ENCODE results near the gene DCDC2C. TPM values are rescaled to one million over a fixed set of nuclear protein-coding genes. Genes with fewer than 3 reads are reported as not detected.
"Not testable (repeated sequence)": the region's sequence is repeated elsewhere in the genome, so short reads cannot be mapped to it uniquely, and the experiment has no call there.

Gene DCDC2C
- total RNA-seq, 1 donor from 2014 or later, result not detected

DNA sequence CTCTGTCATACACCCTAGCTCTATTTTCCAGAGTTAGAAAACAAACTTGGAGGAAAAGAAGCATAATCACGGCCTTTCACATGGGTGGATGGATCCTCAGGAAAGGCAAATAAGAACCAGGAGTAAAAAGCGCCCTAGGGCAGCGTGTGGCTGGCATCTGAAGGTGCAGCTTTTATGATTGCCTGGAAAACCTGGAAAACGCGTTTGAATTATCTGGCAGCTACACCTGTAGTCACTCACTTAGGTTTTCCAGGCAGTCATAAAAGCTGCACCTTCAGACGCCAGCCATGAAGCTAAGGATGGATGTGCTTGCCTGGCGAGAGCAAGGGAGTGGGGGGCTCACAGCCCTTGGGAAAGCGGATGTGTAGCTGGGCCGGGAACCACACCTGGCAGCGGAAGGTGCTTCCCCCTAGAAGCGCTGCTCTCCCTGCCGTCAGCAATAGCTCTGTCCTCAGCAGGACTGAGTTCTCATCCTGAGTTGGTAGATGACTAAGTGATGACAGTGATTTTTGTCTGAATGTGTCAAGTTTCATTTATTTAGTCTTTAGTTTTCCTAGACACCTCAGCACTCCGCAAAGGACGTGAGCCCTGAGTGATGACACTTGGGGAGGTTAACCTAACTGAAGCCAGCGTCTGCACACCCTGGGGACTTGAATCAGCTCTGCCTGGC, 82.0 kb downstream of the DCDC2C start:
- ATAC-seq (no peak), DNase-seq (ENCODE audit: missing footprints) (peak; percentile 48)
- intact Hi-C loops (cut with DNase I), result no loop called here

DNA sequence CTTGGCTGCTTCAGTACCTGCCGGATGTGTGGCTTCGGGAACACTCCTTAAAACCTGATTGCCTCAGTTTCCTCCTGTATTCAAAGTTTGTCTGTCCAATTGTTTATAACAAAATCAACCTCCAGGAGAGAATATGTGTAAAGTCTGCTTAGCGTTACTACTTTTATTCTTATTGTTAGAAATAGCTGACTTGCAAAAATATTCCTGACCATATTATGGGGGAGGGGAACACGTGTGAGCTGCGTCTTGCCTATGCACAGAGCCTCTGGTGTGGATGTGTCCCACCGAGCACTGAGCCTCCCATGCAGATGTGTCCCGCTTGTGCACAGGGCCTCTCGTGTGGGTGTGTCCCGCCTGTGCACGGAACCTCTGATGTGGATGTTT, 82.5 kb downstream of the DCDC2C start:
- intact Hi-C loops (cut with DNase I), result no loop called here
- DNase-seq (ENCODE audit: missing footprints) (no peak), ATAC-seq (no peak)

DNA sequence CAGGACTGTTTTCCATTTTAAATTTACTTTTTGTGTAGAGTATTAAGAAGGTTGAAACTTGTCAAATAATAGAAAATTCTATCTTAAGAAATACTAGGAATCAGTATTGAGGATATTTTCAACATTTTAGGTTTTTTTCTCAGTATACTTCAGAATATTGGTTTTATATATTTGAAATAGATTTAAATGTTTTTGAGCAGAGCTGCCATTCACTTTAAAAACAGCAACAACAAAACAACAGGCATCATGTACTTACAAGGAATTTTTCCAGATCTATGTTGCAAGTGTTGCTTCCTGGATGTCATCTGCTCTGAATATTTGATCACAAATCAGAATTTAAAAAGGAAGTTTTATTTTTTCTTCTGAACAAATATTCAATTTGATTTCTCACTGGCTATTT, 84.4 kb downstream of the DCDC2C start:
- intact Hi-C loops (cut with DNase I), result no loop called here
- ATAC-seq (no peak), DNase-seq (ENCODE audit: missing footprints) (no peak)

DNA sequence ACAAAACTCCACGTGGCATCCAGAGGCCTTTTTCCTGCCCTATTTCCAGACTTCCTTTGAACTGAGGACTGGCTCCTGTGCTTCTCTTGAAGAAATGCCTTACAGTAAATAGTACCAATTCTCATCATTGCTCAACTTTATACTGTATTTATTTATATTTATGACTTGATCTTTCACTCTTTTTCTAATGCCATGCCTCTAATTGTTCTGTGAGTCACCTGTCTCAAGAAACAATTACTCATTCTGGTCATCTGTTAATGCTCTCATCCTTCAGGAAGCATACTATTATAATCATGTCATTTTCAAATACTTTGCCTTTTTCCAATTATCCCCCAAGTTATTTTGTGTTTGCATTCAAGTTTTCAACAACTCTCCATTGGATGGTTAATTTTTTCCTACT, 85.9 kb downstream of the DCDC2C start:
- intact Hi-C loops (cut with DNase I), result no loop called here
- no peak for DNase-seq (ENCODE audit: missing footprints)
- ATAC-seq, result no peak

DNA sequence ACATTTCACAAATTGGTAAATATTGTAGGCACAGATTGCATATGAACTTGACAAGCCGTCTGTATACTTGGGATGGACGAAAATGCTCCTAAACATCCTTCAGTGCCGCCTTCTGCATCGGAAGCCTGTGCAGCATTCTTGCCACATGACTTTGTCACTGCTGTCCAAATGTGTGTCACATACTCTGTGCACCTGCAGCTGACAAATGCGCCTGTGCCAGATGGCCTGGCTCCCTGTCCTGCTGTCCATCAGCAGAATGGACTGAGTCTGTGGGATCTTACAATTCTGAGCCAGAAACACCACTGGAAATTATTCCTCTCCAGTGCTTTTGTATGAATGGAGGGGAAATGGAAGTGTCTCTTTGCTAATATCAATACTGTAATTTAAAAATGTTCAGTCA, 89.9 kb downstream of the DCDC2C start:
- intact Hi-C loops (cut with DNase I), result no loop called here
- ATAC-seq (peak; percentile 48), DNase-seq (ENCODE audit: missing footprints) (no peak)

DNA sequence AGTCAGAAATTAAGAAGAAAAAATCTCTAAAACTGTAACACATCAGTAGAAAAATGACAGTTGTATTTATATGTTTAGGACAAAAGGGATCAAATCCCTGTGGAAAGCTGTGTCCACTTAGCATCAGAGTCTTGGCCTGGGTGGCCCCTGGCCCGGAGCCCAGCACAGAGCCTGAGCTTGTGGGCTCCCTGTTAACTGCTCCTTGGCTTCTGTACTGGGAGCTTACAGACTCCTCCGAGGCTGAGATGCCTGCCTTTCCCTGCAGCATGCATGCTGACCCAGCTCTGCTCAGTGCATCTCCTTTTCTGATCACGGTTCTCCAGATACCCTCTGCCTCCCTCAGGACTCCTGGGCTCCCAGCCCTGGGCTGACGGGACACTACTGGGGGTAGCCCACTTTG, 98.1 kb downstream of the DCDC2C start:
- intact Hi-C loops (cut with DNase I), result no loop called here
- ATAC-seq (no peak), DNase-seq (ENCODE audit: missing footprints) (no peak)

DNA sequence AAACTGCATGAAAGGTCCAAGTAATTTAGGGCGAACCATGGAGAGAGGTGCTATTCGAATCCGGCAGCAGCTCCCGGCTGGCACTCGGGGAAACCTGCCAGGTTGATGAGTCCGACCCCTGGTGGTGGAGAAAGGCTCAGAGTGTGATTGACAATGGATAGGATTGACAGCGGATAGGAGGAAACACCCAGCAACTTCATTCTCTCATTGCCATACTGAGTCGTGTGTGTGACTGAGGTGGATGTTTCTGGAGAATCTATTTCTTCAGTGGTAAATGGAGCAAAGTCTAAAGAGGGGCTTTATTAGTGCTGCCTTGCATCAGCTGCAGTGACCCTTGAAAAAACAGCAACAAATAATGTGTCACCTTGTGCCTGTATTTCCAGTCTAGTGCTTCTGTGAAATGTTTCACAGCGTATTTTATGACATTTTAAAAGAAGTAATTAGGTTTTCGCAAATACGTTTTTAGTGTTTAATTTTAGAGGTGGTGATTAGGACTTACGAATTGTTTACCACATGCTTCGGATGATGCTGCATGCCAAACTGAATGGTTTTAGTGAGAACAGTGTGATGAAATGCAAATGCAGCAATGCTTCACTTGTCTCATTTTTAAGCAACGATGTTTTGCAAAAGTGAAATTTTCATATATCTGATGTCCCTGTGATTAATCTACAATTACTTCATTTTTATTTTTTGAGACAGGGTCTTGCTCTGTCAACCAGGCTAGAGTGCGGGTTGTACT, 102.0 kb downstream of the DCDC2C start:
- ATAC-seq (no peak), DNase-seq (ENCODE audit: missing footprints) (no peak)
- intact Hi-C loops (cut with DNase I), result no loop called here

DNA sequence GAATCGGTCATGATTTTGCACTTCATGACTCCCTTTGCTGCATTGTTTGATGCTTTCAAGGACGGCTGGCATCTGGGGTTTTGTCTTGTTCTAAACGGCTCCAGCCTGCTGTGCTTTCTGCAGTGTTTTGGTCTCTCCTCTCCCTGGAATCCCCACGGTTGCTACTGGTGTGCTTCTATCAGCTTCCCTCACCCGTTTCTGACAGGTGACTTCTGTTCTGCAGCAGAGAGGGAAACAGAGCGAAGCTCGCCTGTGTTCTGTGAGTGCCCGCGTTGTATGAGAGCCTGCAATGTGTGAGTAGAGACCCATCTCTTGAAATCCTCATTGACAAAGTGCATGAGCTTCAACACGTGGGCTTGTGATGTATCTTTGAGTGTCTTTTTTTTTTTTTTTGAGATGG, 102.8 kb downstream of the DCDC2C start:
- intact Hi-C loops (cut with DNase I), result no loop called here
- no peak for ATAC-seq
- DNase-seq (ENCODE audit: missing footprints), result no peak

DNA sequence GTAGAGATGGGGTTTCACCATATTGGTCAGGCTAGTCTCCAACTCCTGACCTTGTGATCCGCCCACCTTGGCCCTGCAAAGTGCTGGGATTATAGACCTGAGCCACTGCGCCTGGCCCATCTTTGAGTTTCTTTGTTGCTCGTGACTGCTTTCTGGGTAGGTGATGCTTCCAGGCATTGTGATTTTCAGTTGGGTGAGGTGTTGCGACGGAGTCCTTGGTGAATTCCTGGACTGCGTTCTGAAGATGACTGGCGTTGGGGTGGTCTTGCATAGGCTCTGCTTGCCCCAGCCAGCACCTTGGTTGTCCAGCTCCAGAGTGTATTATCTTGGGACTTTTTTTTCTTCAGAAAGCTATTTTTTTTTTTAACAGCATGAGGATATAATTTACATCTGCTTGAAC, 103.4 kb downstream of the DCDC2C start:
- DNase-seq (ENCODE audit: missing footprints), result no peak
- intact Hi-C loops (cut with DNase I), result no loop called here
- ATAC-seq, result no peak

DNA sequence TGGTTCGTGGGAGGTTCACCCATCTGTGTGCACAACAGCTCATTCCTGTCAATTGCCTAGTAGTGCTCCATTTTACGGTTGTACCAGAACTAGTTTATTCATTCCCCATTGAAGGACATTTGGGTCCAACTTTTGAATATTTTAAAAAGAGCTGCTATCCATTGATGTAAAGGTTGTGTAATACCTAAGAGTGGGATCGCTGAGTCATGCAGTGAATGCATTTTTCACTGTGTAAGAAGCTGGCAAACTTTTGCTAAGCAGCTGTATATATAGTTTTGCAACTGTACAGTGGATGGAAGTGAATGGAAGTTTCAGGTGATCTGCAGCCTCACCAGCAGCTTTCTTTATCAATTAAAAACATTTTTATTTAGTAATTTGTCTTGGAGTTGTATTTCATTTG, 104.5 kb downstream of the DCDC2C start:
- no peak for DNase-seq (ENCODE audit: missing footprints)
- ATAC-seq, result no peak
- intact Hi-C loops (cut with DNase I), result no loop called here

DNA sequence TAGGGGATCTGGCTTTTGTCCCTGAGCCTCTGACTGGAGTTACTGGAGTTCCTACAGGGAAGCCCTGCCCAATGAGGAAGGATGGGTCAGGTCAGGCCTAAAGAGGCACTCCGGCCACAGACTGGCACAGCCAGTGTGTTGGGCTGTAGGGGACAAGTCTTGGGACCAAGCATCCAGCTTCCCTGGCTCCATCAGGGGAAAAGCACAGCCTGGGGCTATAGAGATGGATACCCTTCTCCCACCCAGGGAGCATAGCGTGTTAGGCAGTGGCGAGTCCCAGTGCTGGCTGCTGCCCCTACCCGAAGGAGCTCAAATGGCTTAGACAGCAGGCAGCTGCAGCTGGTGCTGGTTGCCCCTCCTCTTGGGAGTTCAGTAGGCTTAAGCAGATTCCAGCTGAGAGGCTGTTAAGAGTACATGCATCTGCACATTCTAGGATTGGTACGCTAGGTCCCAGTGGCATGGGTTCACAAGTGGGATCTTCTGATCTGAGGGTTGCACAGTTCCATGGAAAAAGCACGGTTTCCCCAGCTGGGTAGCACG, 111.4 kb downstream of the DCDC2C start:
- ATAC-seq (no peak), DNase-seq (ENCODE audit: missing footprints) (no peak)
- intact Hi-C loops (cut with DNase I), result no loop called here

DNA sequence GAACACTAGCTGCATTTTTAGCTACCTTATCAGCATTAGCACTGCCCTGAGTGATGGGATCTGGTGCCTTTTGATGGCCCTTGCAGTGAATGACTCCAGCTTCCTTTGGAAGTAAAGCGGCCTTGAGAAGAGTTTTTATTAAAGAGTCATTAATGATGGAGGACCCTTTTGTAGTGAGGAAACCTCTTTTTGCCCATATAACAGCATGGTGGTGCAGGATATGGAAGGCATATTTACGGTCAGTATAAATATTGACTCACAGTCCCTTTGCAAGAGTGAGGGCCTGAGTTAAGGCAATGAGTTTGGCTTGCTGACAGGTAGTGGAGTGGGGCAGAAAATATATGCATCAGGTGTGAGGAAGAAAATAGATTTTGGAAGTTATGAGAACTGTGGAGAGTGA, 113.8 kb downstream of the DCDC2C start:
- DNase-seq (ENCODE audit: missing footprints); intact Hi-C loops (cut with DNase I); ATAC-seq: not testable (repeated sequence)

DNA sequence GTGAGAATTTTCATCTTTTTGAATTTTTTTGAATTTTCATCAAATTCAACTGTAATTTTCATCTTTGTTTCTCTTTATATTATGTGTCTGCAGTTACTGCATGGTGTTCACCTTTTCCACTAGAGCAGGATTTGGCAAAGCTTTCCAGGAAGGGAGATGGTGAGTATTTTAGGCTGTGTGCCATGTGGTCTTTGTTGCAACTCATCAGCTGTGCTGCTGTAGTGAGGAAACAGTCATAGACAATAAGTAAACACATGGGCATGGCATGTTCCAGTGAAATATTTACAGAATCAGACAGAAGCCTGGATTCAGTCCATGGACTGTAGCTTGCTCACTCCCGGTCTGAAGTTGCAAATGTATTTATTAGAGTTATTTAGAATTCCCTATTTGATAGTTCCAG, 120.4 kb downstream of the DCDC2C start:
- intact Hi-C loops (cut with DNase I), result no loop called here
- ATAC-seq (no peak), DNase-seq (ENCODE audit: missing footprints) (no peak)

DNA sequence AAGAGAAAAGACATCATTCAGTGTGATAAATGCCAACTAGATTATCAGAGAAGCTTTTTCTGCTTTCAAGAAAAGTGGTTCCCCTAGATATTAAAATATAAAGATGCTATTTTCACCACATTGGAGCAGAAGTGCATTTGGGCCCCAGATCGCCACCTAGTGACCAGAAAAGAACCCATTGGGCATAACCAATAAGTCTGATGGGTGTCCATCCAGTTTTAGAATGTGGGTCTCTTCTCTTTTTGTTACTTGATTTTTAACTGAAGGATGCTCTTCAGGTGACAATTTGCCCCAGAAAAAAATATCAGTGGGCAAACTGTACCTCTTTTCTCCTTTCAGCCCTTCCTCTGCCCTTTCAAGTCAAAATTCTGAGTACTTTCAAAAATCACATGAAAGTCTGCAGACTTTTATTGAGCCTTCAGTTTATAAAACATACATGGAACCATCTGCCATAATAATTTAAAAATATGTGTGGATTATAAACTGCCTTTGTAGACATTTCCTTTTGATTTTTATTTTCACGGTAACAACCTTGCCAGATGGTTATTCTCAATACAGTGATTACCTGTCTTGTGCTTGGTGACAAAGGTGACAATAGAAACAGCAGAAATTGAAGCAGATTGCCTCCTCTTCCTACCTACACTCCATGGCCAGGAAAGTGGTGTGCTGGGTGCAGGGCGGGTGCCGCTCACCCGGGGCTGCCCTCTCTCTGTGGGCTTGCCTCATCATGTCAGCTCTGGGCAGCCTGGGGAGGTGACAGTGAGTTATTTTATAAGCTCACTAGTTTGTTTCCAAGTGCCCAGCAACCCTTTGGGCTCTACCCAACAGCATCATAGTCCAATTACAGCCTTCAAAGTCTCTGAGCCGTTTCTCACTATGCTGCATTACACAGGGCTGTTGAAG, 124.5 kb downstream of the DCDC2C start:
- ATAC-seq, result no peak
- intact Hi-C loops (cut with DNase I), result loop anchor here (5.0 kb wide), 1 partner anchor 101 kb away; no protein-coding TSS in a partner anchor
- DNase-seq (ENCODE audit: missing footprints), result peak; percentile 59

DNA sequence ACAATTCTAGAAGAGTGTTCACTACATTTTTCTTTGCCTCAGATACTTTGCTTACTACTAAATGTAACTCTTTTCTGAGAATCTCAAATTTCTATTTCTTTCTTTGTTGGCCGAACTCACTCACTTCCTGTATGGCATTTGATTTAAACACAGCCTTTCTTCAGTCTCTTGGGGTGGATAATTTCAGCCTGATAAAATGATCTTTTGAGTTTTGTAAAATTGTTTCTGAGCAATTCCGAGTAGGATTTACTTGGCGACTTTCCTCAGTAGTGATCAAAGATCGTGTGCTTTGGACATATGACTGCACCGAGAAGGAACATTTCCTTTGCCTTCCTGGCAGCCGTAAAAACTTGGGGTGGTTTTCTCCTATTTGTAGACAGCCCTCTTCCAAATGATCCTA, 127.4 kb downstream of the DCDC2C start:
- ATAC-seq, result no peak
- intact Hi-C loops (cut with DNase I), result no loop called here
- DNase-seq (ENCODE audit: missing footprints), result no peak

DNA sequence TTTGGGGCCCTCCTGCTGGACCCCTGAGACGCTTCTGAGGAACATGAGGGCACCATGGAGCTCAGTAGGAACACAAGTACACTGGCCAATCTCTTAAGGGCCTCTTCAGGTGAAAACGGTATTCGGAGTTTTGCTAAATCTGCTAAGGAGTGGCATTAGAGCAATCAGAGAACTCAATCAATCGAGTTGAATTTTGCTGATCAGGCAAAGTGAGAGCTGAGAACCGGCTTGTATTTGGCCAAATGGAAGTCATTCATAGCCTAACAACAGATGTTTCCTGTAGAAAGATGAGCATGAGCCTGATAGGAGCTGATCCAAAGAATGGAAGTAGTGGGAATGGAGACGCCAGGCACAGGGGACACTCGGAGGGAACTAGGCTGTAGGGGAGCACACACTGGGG, 133.7 kb downstream of the DCDC2C start:
- no peak for ATAC-seq

DNA sequence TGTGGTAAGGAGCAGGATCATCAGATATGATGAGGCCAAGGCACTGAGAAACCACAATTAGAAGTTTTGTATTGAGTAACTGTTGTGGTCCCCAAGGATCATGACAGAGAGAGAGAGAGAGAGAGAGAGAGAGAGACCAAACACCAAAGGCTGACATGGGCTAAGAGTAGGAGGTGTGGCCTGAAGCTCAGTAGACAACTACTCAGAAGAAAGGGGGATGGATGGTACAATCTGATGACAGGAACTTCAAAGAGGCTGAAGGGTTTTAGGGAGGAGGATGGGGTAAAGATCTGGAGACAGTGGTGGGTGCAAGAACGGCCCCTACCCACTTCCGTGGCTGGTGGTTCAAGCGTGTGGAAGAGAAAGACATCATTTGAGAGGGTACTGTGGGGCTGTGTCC, 135.0 kb downstream of the DCDC2C start:
- no peak for DNase-seq (ENCODE audit: missing footprints)
- intact Hi-C loops (cut with DNase I), result no loop called here
- no peak for ATAC-seq

More for the DNA sequence above, 133.7 kb downstream of the DCDC2C start:
- intact Hi-C loops (cut with DNase I), result no loop called here
- DNase-seq (ENCODE audit: missing footprints), result no peak

DNA sequence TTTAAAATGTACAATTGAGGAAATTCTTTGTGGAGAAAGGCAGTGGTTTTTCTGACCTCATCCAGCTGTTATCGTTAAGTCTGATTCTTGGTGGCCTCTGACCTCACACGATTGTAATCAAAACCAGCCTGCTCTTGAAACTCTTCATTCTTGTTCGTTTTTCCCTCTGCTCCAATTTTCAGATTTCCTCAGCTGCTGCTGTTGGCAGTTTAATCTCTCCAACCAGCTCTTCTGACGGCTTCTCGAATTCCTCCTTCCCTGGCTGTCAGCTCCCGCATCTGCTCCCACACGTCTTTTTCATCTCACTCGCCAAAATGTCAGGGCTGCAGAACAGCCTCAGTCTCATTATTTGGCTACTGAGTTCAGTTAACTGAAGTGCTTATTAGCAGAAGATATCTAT, 136.1 kb downstream of the DCDC2C start:
- DNase-seq (ENCODE audit: missing footprints) (no peak), ATAC-seq (no peak)
- intact Hi-C loops (cut with DNase I), result no loop called here

DNA sequence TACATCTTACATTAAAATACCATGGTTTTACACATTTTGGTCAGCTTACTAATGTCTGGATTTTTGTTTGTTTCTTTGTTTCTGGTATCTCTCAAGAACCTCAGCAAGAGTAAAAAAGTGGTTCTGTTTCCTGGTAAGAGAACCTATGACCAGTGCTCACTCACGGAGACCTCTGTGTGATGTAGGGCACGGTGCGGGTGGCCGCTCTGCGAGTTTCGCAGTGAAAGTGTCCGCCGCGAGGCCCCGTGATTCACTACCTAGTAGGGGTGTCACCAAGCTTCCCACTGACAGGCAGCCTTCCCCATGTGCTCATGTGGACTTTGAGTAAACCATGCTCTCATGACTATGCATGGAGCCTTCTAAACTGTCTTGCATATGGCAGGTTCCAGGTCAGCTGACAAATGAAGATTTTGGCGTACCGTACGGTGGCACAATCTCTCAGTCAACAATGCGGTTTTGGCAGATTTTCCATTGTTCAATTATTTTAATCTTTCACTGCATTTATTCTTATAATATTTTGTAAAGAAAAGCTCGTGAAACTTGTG, 137.3 kb downstream of the DCDC2C start:
- ATAC-seq, result no peak
- intact Hi-C loops (cut with DNase I), result no loop called here

More for the DNA sequence above, 137.3 kb downstream of the DCDC2C start:
- no peak for DNase-seq (ENCODE audit: missing footprints)

All from Right ventricle myocardium inferior (tissue), 1 donor.